Mucosa of stomach (tissue), 1 donor: Measurements from ENCODE around the gene CEP85L.

Experiments used
- H3K27me3 ChIP-seq: one replicate; pipeline ENCODE4 v1.7.0; 2013; ENCODE audit warnings: mild to moderate bottlenecking, low read length; ENCODE audit not compliant: control insufficient read depth, insufficient read depth
- H3K36me3 ChIP-seq: one replicate; pipeline ENCODE4 v1.7.0; 2013; ENCODE audit warnings: low read length; ENCODE audit not compliant: control insufficient read depth, insufficient read depth
- H3K4me1 ChIP-seq: one replicate; pipeline ENCODE4 v1.7.0; 2013; ENCODE audit warnings: mild to moderate bottlenecking, low read length; ENCODE audit not compliant: control insufficient read depth, insufficient read depth
- H3K4me3 ChIP-seq: one replicate; pipeline ENCODE4 v1.7.0; 2013; ENCODE audit warnings: low read length
- H3K9ac ChIP-seq: one replicate; pipeline ENCODE4 v1.7.0; 2013; ENCODE audit warnings: mild to moderate bottlenecking, low read length, moderate library complexity
- H3K9me3 ChIP-seq: one replicate; pipeline ENCODE4 v1.7.0; 2013; ENCODE audit warnings: mild to moderate bottlenecking, low read length, moderate library complexity; ENCODE audit not compliant: control insufficient read depth
- donor health status: Pancreatic carcinoma.

Gene CEP85L

DNA sequence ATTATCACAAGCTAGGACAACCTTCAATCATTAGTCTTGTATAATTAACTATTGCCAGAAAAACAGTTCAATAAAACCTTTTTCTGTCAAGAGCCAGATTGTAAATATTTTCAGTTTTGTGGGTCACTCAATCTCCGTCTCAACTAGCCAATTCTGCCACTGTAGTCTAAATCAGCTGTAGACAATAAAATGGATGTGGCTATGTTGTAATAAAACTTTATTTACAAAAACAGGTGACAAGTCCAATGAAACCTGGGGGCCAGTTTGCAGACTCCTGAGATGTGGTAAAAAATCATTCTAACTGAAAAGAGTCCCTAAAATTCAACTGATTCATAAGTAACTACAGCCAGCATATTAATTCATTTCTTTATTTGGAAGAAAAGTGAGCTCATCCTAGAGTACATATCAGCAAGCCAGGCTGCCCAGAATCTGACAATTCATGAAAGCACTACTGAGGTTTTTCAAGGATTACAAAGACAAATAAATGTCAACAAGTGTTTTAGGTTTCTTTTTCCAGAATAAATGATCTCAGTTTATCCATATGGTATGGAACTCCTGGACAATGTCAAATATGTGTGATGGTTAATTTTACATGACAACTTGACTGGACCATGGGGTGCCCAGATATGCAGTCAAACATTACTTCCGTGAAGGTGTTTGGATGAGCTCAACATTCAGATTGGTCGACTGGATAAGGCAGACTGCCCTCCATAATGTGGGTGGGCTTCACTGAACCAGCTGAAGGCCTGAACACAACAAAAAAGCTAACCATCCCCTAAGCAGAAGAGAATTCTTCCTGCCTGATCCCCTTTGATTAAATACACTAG lies 15.3 kb downstream of the CEP85L start:
- no peaks in the 10 kb centered on the region for H3K27me3 ChIP-seq
- peaks cover 15% of the 10 kb centered on the region for H3K4me1 ChIP-seq
- no peaks in the 10 kb centered on the region for H3K36me3 ChIP-seq
- no peaks in the 10 kb centered on the region for H3K9me3 ChIP-seq
- no peak overlapping the region for H3K9ac ChIP-seq
- no peak overlapping the region for H3K4me3 ChIP-seq

GRCh38 chr6:118632359-118632758 lies 19.0 kb downstream of the CEP85L start:
- H3K27me3 ChIP-seq = no peaks in the 10 kb centered on the region
- no peak overlapping the region for H3K9ac ChIP-seq
- no peak overlapping the region for H3K4me3 ChIP-seq
- H3K9me3 ChIP-seq = no peaks in the 10 kb centered on the region
- H3K36me3 ChIP-seq = no peaks in the 10 kb centered on the region
- H3K4me1 ChIP-seq = no peaks in the 10 kb centered on the region

- no peaks in the 10 kb centered on the region for H3K4me1 ChIP-seq
- no peaks in the 10 kb centered on the region for H3K27me3 ChIP-seq
- H3K36me3 ChIP-seq = no peaks in the 10 kb centered on the region
- H3K9me3 ChIP-seq = no peaks in the 10 kb centered on the region
- no peak overlapping the region for H3K9ac ChIP-seq
- H3K4me3 ChIP-seq = no peak overlapping the region
Observed at GRCh38 chr6:118630923-118631322, 20.5 kb downstream of the CEP85L start.

- no peak overlapping the region for H3K9ac ChIP-seq
- H3K4me3 ChIP-seq = no peak overlapping the region
- H3K27me3 ChIP-seq = no peaks in the 10 kb centered on the region
- H3K4me1 ChIP-seq = no peaks in the 10 kb centered on the region
- H3K9me3 ChIP-seq = no peaks in the 10 kb centered on the region
- H3K36me3 ChIP-seq = no peaks in the 10 kb centered on the region
Observed at GRCh38 chr6:118630067-118630466, 21.3 kb downstream of the CEP85L start.

- H3K36me3 ChIP-seq = no peaks in the 10 kb centered on the region
- no peaks in the 10 kb centered on the region for H3K9me3 ChIP-seq
- H3K27me3 ChIP-seq = no peaks in the 10 kb centered on the region
- H3K4me1 ChIP-seq = peaks cover 3% of the 10 kb centered on the region
- H3K4me3 ChIP-seq = no peak overlapping the region
- H3K9ac ChIP-seq = no peak overlapping the region
Observed at GRCh38 chr6:118627724-118628123, 23.7 kb downstream of the CEP85L start.

DNA sequence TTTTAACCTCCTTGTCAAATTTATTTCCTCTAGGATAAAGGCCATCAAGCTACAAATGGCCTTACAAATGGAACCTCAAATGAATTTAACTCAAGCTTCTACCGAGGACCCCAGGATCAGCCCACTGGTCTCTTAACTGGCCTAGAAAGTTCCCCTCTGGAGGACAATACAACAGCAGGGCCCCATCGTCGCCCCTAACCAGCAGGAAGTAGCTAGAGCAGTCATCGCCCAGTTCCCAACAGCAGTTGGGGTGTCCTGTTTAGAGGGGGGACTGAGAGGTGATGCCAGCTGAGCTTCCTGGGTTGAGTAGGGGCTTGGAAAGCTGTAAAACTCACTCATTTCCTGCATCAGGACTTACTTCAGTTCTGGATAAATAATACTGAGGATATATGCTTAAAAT lies 25.6 kb downstream of the CEP85L start:
- Histone ChIP-seq H3K36me3 (no peaks in the 10 kb centered on the region), H3K4me1 (peaks cover 11% of the 10 kb centered on the region), H3K9me3 (no peaks in the 10 kb centered on the region), H3K4me3 (no peak overlapping the region), H3K9ac (no peak overlapping the region), H3K27me3 (no peaks in the 10 kb centered on the region)

DNA sequence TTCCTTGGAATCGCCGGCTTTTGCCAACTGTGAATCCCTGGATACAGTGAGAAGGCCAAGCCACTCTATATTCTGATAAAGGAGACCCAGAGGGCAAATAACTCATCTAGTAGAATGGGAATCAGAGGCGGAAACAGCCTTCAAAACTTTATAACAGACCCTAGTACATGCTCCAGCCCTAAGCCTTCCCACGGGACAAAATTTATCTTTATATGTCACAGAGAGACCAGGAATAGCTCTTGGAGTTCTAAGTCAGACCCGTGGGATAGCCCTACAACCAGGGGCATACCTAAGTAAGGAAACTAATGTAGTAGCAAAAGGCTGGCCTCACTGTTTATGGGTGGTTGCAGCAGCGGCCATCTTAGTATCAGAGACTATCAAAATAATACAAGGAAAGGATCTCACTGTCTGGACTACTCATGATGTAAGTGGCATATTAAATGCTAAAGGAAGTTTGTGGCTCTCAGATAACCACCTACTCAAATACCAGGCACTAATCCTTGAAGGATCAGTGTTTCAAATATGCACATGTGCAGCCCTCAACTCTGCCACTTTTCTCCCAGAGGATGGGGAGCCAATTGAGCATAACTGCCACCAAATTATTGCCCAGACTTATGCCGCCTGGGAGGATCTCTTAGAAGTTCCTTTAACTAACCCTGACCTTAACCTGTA lies 29.5 kb downstream of the CEP85L start:
- H3K4me1 ChIP-seq = peaks cover 27% of the 10 kb centered on the region
- no peaks in the 10 kb centered on the region for H3K36me3 ChIP-seq
- H3K4me3 ChIP-seq = no peak overlapping the region
- no peaks in the 10 kb centered on the region for H3K27me3 ChIP-seq
- H3K9me3 ChIP-seq = no peaks in the 10 kb centered on the region
- H3K9ac ChIP-seq = no peak overlapping the region

DNA sequence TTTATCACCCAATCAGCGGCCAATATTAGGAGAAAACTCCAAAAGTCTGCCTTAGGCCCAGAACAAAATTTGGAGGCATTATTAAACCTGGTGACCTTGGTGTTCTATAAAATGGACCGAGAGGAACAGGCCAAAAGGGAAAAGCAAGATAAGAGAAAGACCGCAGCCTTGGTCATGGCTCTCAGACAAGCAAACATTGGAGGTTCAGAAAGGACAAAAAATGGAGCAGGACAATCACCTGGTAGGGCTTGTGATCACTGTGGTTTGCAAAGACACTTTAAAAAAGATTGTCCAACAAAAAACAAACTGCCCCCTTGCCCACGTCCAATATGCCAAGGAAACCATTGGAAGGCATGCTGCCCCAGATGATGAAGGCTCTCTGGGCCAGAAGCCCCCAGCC lies 31.2 kb downstream of the CEP85L start:
- Histone ChIP-seq H3K4me3 (no peak overlapping the region), H3K9me3 (no peaks in the 10 kb centered on the region), H3K9ac (no peak overlapping the region), H3K4me1 (peaks cover 27% of the 10 kb centered on the region), H3K27me3 (no peaks in the 10 kb centered on the region), H3K36me3 (no peaks in the 10 kb centered on the region)

DNA sequence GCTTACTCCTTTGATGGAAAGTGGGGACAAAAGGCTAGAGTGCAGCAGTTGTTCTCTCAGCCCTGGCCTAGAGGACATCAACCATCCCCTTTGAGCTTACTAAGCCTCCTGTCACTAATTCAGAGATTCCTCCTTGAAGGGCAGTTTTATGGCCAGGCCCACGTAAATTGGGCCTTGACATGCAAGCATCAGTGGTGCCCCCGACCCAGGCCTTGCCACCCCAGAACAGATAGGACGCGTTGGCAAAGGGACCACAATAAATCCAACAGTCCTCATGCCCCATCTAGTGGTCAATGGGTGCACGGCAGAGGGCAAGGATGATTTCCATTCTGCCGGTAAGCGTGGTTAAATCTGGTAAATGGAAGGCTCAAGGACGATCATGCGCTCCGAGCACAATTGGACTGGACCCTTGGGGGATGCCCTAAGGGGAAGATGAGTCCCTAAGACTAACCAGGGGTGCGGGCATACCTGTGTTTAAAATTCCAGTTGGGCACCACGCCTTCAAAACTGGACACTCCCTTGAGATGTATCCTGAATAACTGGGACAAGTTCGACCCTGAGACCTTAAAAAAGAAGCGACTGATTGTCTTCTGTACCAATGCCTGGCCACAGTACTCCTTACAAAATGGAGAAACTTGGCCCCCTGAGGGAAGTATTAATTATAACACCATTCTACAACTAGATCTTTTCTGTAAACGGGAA lies 32.6 kb downstream of the CEP85L start:
- H3K9me3 ChIP-seq = no peaks in the 10 kb centered on the region
- H3K9ac ChIP-seq = no peak overlapping the region
- H3K36me3 ChIP-seq = no peaks in the 10 kb centered on the region
- H3K4me3 ChIP-seq = no peak overlapping the region
- no peaks in the 10 kb centered on the region for H3K27me3 ChIP-seq
- peaks cover 27% of the 10 kb centered on the region for H3K4me1 ChIP-seq

DNA sequence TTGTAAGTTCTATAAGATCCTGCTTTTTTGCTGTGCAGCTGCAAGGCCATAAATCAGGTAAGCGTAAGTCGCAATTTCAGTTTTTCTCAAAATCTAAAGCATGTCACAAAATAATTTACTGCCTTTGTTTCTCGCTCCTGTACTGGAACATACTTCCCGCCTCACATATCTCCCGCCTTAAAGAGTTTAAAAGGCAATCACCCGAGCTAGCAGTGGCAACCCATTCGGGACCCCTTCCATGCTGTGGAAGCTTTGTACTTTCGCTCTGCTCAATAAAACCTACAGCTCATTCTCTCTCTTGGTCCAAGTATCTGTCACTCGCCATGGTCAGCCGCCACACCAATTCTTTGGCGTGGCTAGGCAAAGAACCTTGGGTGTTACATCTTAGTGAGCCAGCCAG lies 34.0 kb downstream of the CEP85L start:
- Histone ChIP-seq H3K4me1 (peaks cover 21% of the 10 kb centered on the region), H3K36me3 (no peaks in the 10 kb centered on the region), H3K4me3 (no peak overlapping the region), H3K27me3 (no peaks in the 10 kb centered on the region), H3K9ac (no peak overlapping the region), H3K9me3 (no peaks in the 10 kb centered on the region)

DNA sequence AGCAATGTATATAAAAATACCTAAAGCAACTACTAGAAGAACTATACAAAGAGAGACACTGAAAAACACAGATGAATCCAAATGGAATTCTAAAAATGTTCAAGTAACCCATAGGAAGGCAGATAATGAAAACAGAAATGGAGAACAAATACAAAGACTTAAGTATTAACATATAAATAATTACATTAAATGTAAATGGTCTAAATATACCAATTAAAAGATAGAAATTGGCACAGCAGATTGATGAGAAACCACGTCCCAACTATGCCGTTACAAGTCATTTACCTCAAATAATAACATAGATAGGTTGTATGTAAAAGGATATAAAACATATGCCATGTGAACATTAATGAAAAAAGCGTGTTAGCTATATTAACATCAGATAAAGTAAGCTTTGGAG lies 40.1 kb downstream of the CEP85L start:
- Histone ChIP-seq H3K36me3 (no peaks in the 10 kb centered on the region), H3K4me3 (no peak overlapping the region), H3K27me3 (no peaks in the 10 kb centered on the region), H3K4me1 (peaks cover 13% of the 10 kb centered on the region), H3K9me3 (no peaks in the 10 kb centered on the region), H3K9ac (no peak overlapping the region)

DNA sequence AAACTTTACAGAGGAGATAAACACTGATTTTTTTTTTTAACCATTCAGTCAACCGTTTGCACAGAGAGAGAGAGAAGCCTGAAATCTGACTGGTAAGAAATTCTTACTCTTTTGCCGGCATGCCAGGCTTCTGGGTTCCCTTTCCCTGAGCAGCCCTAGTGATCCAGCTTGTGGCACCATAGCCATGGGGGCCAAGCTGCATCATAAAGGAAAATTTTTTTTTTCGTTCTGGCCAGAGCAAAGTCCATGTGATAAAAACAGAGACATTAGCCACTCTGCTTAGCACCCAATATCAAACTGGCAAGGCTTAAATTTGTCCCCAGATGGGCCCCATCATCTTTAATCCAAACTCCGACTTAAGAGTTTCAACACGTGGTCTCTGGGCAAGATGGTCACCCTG lies 44.5 kb downstream of the CEP85L start:
- Histone ChIP-seq H3K4me1 (peaks cover 13% of the 10 kb centered on the region), H3K4me3 (no peak overlapping the region), H3K27me3 (no peaks in the 10 kb centered on the region), H3K9me3 (no peaks in the 10 kb centered on the region), H3K9ac (no peak overlapping the region), H3K36me3 (no peaks in the 10 kb centered on the region)
